Right lobe of liver (tissue), 4 donors: Measurements from ENCODE around the gene LBHD1.
"Not testable (repeated sequence)": the region's sequence is repeated elsewhere in the genome, so short reads cannot be mapped to it uniquely, and the experiment has no call there.

Experiments
- POLR2A ChIP-seq: fragments of 450-650 bp; IDR thresholded peaks from one replicate; pipeline ENCODE4 v1.6.1; 2017; ENCODE audit warnings: antibody characterized with exemption, mild to moderate bottlenecking
- TF ChIP-seq, protein P1 (sequence below), 4 donors: fragments of 200-600 bp in 3 of 4; fragments of 450-650 bp in 1 of 4; IDR thresholded peaks; one replicate each; pipeline versions ENCODE4 v1.5.1 to v1.8.0; 2016 to 2022; ENCODE audit warnings: antibody characterized with exemption in 4 of 4, mild to moderate bottlenecking in 2 of 4
- donor health status: DM: no; HTN: no; CAD: no.
- donor health status: DM: no; HTN: no; CAD: no.
- donor health status: DM: no; HTN: yes; CAD: no.

DNA sequence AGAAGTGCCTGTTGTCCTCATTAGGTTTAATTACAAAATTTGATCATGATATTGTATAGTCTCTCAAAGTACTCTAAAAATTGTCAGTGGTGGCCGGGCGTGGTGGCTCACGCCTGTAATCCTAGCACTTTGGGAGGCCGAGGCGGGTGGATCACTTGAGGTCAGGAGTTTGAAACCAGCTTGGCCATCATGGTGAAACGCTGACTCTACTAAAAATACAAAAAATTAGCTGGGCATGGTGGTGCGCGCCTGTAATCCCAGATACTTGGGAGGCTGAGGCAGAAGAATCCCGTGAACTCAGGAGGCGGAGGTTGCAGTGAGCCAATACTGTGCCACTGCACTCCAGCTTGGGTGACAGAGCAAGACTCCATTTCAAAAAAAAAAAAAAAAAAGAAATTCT, 3.3 kb upstream of the LBHD1 start:
- TF ChIP-seq, protein P1, sequence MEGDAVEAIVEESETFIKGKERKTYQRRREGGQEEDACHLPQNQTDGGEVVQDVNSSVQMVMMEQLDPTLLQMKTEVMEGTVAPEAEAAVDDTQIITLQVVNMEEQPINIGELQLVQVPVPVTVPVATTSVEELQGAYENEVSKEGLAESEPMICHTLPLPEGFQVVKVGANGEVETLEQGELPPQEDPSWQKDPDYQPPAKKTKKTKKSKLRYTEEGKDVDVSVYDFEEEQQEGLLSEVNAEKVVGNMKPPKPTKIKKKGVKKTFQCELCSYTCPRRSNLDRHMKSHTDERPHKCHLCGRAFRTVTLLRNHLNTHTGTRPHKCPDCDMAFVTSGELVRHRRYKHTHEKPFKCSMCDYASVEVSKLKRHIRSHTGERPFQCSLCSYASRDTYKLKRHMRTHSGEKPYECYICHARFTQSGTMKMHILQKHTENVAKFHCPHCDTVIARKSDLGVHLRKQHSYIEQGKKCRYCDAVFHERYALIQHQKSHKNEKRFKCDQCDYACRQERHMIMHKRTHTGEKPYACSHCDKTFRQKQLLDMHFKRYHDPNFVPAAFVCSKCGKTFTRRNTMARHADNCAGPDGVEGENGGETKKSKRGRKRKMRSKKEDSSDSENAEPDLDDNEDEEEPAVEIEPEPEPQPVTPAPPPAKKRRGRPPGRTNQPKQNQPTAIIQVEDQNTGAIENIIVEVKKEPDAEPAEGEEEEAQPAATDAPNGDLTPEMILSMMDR (IDR thresholded peaks at IDR 0.05): not testable (repeated sequence)
- TF ChIP-seq POLR2A: not testable (repeated sequence)
